Omental fat pad (tissue), 4 donors: Measurements from ENCODE around the gene SCGB3A1. TPM values are rescaled to one million over a fixed set of nuclear protein-coding genes. Genes with fewer than 3 reads are reported as not detected.

ENCODE experiments used
- ATAC-seq: fragments of 150-250 bp; one replicate; pipeline ENCODE4 v1.9.1; 2016; ENCODE audit warnings: mild to moderate bottlenecking, moderate library complexity; ENCODE audit not compliant: low FRiP score
- DNase-seq: peaks from one replicate; pipeline ENCODE4 v3.0.0-alpha.2; 2019; ENCODE audit warnings: low spot score
- total RNA-seq, 4 donors: library from RNA; depleted of rRNA; stranded (reverse); fragments of >200 nt; gene quantifications; one replicate each; pipeline ENCODE4 v1.1.0, GENCODE V29; 2016
- TF ChIP-seq, protein P1 (sequence below), 3 donors: fragments of 450-650 bp; IDR thresholded peaks; one replicate each; pipeline ENCODE4 v1.5.1; 2016 to 2017; ENCODE audit warnings: antibody characterized with exemption in 3 of 3, mild to moderate bottlenecking in 3 of 3, moderate library complexity in 2 of 3

The SCGB3A1 gene
- total RNA-seq, 4 donors from 2014 or later, result not detected

- DNase-seq (no peak), ATAC-seq (no peak)
- TF ChIP-seq, protein P1, sequence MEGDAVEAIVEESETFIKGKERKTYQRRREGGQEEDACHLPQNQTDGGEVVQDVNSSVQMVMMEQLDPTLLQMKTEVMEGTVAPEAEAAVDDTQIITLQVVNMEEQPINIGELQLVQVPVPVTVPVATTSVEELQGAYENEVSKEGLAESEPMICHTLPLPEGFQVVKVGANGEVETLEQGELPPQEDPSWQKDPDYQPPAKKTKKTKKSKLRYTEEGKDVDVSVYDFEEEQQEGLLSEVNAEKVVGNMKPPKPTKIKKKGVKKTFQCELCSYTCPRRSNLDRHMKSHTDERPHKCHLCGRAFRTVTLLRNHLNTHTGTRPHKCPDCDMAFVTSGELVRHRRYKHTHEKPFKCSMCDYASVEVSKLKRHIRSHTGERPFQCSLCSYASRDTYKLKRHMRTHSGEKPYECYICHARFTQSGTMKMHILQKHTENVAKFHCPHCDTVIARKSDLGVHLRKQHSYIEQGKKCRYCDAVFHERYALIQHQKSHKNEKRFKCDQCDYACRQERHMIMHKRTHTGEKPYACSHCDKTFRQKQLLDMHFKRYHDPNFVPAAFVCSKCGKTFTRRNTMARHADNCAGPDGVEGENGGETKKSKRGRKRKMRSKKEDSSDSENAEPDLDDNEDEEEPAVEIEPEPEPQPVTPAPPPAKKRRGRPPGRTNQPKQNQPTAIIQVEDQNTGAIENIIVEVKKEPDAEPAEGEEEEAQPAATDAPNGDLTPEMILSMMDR (IDR thresholded peaks at IDR 0.05), result no peak
Measured at GRCh38 chr5:180558232-180558631, 33.1 kb downstream of the SCGB3A1 start.

DNA sequence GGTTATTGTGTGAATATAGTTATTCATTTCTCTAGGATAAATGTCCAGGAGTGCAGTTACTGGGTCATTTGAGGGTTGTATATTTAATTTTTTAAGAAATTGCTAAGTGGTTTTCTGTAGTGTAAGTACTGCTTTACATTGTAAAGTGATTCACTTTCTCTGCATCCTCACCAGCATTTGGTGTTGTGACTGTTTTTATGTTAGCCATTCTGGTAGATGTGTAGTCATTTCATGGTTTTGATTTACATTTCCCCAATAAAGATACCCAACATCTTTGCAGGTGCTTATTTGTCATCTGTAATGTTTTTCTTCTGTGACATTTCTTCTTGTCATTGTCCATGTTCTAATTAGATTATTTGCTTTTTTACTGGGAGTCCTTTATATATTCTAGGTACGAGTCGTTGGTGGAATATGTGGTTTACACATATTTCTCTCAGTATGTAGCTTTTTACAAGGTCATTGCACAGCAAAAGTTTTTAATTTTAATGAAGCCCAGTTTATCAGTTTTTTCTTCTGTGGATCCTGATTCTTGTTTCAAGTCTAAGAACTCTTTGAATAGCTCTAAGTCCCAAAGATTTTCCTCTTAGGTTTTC is 34.0 kb downstream of the SCGB3A1 start:
- ATAC-seq (no peak), DNase-seq (no peak)
- TF ChIP-seq, protein P1 (IDR thresholded peaks at IDR 0.05), result no peak

- ATAC-seq (no peak), DNase-seq (no peak)
- TF ChIP-seq, protein P1 (IDR thresholded peaks at IDR 0.05), result no peak
Measured at GRCh38 chr5:180555168-180555921, 36.0 kb downstream of the SCGB3A1 start.

- ATAC-seq (no peak), DNase-seq (no peak)
- TF ChIP-seq, protein P1 (IDR thresholded peaks at IDR 0.05), result no peak
Measured at GRCh38 chr5:180553530-180553929, 37.8 kb downstream of the SCGB3A1 start.

DNA sequence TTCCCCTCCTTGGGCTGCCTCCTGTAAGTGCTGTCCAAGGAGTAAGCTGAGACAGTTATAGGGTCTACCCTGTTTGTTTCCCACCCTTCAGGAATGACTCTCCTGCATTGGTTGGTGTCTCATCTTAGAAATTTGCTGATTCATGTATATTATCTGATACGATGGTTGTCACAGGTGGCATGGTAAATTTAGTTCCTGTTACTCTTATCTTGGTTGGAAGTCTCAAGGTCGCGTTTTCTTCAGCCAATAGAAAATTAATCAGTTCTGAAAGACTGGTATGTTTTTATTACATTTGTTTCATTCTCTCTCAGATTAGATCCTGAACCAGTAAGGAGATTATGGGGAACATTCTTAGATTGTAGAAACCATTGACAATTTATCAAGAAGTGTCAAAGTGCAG is 42.7 kb downstream of the SCGB3A1 start:
- DNase-seq (no peak), ATAC-seq (no peak)
- TF ChIP-seq, protein P1 (IDR thresholded peaks at IDR 0.05), result no peak

DNA sequence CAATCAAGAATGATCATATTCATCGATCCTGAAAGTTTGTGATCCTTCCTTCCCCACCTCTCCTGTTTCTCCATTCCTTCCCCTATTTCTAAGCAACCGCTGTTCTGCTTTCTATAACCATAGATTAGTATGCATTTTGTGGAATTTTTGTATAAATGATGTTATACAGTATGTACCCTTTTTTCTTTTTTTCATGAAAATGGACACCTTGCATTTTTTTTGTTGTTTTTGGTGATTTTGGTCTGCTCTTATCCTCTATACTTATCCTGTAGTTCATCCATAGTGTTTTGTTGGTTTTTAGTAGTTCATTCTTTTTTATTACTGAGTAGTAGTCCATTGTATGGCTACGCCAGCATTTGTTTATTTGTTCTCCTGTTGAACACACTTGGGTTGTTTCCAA is 46.1 kb downstream of the SCGB3A1 start:
- TF ChIP-seq, protein P1 (IDR thresholded peaks at IDR 0.05), result no peak
- no peak for DNase-seq
- no peak for ATAC-seq

DNA sequence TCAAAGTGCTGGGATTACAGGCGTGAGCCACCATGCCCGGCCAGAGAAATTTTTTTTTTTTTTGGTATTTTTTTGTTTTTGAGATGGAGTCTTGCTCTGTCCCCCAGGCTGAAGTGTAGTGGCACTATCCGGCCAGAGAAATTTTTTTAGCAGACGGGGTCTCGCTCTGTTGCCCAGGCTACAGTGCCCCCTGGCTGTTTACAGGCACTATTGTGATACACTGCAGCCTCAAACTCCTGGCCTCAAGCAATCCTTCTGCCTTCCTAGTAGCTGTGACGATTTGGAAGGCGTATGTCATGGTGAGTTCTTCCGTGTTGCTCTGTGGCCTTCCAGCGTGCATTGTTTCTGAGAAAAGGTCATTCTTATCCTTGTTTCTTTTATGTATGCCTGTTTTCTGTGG is 49.6 kb downstream of the SCGB3A1 start:
- TF ChIP-seq, protein P1 (IDR thresholded peaks at IDR 0.05), result no peak
- no peak for DNase-seq
- ATAC-seq, result no peak
